Mesenteric fat pad (tissue), 1 donor: ENCODE measurements around the gene PLPP2. TPM values are rescaled to one million over a fixed set of nuclear protein-coding genes. Genes with fewer than 3 reads are reported as not detected.

ENCODE experiments used
- DNase-seq: peaks from one replicate; pipeline ENCODE4 v3.0.0-alpha.2; 2020; ENCODE audit warnings: low spot score
- total RNA-seq: library from RNA; stranded (reverse); fragmentation: NEBNext Ultra II Directional; extraction: Animal tissue kit (Norgen Biotek cat#: 25700); gene quantifications from one replicate; pipeline ENCODE4 v1.2.1, GENCODE V29; 2021
- donor health status: DM: yes; HTN: yes; CAD: no.

Gene PLPP2
- total RNA-seq, 1 donor from 2014 or later: 7.9 TPM

- DNase-seq: no peak
These were observed 26.7 kb upstream of the PLPP2 start for GRCh38 chr19:317710-318508.

- no peak for DNase-seq
These were observed 24.6 kb upstream of the PLPP2 start for GRCh38 chr19:315811-316210.

DNA sequence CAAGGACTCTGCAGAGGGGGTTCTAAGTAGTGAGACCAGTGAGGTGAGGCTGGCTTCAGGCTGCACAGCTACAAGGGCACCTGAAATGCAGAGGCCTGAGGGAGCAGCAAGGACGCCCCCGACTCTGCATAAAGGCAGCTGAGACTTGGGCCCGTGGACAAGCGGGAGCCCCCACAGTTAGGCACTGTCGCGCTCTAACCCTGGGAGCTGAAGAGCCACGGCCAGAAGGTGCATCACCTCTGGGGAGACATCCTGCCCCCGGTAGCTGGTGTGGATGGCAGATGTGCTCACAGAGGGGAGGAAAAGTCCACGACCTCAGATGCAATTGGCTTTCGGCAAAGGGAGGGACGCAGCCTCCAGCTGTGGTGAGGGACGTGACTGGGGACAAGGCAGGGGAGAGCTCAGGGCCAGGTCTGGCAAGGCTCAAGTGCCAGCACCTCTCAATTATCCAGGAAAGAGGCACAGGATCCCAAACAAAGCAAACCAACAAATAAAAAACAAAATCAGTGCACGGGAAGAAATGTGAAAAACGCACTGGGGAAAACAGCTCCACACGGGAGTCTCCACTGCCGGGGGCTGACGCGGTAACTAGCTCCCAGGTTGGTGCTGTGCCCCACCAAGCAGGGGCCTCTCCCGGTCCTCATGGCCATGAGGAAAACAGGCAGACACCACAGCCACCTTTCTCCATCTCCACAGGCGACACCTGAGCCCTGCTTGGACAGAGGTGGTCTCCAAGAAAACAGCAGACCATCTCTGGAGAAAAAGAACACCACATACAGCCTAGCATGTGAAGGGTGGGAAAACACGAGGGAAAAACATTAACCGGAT lies 23.0 kb upstream of the PLPP2 start:
- peak; percentile 57 for DNase-seq

DNA sequence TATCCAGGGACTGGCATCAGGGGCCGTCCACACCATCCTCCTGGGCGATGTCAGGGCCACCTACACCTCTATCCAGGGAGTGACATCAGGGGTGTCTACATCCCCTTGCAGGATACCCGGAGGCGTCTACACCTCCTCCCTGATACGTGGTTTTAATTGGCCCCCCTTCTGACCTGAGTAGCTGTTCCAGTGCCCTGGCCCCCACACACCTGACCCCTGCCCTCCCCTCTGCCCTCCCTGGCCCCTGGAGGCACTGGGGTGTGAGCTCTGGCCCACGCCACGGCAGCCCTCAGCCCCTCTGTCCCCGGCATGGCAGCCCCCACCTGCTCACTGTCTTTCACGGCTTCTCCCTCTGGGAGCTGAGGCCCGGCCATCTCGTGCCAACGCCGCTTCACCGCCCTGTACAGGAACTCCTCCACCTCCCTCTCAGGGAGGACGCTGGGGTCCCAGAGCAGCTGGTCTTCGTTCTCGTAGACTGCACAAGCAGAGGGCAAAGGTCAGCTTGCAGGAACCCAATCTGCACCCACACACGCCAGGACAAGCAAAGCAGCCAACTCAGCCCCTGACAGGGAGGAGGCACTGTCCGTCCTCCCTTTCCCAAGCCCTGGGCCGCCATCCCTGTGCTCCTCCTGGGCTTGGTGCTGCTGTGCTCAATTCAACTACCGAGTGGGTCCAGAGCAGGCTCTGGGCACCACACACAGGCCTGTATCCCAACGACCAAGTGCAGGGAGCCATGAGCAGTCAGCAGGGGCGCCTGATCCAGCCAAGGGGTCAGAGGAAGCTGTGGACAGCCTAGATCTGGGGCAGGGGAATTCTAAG lies 22.2 kb upstream of the PLPP2 start:
- no peak for DNase-seq

- DNase-seq: no peak
These were observed 20.6 kb upstream of the PLPP2 start for GRCh38 chr19:311813-312261.

GRCh38 chr19:310781-311496 lies 19.7 kb upstream of the PLPP2 start:
- no peak for DNase-seq

DNA sequence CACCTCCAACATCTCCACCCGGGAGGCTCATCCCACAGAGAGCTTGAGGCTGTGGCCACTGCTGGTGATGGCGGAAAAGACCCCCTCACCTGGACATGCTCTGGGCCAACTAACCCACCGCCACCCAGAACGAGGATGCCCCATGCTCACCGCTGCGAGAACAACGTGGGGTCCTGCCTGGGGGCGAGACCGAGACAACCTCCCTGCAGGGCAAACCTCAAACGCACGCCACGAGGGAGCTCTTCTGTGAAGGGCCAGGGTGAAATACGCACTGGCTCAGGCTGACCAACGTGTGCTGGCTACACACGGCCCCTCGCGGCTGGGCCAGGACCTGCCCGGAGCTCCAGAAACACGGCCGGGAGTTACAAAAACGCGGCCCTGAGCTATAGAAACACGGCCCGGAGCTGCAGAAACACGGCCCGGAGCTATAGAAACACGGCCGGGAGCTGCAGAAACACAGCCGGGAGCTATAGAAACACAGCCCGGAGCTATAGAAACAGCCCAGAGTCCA lies 19.0 kb upstream of the PLPP2 start:
- DNase-seq: no peak

DNA sequence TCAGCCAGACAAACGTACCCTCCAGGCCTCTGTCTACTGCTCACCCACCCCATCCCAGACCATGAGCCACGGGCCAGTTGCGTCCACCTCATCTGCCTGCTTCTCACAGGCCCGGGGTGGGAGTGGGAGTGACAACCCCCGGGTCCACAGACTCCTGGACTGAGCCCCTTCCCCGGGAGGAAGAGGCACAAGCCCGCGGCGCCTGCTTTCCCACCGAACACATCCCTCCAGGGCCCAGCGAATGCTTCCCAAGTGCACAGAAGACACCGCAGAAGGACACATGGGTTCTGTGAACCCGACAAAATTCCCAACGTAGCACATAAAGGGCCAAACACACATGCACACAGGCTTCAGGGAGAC lies 18.0 kb upstream of the PLPP2 start:
- no peak for DNase-seq

DNA sequence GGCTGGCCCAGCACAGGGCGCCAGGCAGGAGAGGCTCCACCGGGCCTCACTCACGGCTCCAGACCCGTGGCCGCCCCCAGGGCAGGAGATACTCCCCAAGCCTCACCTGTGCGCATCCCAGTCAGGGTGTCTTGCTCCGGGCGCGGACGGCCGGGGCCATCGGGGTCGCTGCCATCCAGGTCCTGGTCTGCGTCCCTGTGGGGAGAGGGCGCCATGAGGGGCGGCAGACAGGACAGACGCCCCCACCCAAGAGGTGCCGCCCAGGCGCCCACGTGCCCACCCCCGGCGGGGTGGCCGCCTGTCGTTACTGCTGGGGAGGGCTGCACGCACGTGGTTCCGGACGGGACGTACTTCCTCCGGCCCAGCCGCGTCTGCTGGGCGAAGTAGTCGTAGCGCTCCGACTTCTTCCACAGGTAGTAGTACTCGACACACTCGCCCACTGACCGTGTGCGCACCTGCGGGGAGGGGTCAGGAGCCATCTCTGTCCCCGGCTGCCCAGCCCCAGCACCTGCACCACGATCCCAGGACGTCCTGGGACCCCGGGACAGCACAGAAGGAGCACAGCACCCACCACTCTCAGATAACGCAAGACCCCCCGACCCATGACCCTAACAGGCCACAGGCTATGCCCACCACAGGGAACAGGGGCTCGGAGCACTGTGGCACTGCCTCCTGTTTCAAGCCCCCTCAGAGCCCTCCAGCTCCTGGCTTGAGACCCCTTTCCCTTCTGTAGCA lies 17.4 kb upstream of the PLPP2 start:
- no peak for DNase-seq

DNA sequence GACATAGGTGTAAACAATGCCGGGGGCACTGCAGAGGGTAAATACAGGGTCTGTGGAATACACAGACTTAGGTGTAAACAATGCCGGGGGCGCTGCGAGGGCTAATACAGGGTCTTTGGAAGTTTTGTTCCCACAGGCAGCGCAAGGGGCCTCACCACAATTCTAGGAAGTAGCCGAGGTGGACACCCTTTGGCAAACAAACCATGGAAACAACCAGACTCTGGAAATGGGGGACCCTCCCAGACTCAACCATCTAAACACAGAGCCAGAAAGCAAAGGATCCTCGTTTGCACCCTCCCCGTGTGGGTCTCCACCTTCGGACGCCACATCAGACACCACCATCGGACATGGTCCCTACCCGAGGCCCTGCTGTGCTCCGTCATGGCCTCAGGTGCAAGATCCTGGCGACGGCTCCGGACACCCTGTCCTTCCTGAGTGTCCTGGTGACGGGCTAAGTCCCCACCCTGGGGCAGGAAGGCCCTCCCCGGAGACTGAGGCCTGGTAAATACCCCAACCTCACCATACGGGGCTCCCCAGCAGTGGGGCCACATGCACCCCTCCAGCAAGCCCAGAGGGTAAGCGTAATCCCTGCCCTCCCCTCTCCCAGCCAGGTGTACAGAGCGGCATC lies 16.7 kb upstream of the PLPP2 start:
- no peak for DNase-seq

DNA sequence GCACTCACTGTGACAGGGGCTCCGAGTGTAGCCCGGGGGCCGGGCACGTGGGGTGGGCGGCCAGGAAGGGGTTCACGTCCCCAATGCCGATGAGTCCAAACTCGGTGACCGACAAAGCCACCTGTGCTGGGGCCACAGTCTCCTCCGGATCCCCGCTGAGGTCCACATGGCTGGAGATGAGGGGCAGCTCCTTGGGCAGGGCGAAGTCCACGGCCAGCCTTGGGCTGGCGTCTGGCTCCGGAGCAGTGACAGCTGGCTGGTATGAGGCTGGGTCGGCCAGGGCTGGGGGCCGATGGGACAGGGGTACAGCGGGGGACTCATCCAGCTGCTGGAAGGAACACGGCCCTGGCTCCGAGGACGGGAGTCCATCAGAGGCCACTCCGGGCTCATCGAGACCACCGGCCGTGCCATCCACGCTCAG lies 15.9 kb upstream of the PLPP2 start:
- no peak for DNase-seq

DNA sequence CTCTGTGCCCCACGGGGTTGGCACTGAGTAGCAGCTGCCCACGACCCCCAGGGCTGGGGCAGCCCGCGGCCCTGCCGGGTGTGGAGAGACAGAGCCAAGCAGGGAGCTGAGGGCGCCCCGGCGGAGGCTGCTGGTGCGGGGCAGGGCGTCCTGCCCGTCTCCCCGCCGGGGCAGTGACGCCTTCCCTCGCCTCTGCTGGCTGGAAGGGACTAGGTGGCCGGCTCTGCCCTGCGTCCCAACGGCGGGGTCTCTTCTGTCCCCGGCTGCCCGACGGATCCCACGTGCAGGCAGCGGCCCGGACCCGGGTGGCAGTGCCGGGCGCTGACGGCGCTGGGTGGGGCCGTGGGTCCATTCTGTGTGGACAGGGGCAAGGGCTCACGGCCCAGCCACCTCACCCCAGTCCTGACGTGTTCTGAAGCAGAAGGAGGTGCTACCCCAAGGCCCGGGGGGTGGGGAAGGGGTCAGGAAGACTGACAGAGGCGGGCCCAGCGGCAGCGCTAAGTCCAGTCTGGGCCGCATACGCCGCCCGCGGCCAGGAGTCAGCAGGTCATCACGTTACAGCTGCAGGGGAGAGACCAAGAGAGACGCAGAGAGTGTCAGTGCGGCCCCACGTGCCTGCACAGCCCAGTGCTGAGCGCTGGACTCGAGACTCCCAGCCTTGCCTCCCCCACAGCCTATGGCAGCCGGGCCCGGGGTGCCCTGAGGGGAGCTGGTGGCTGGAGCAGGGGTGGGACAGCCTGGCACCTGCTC lies 15.1 kb upstream of the PLPP2 start:
- no peak for DNase-seq

DNA sequence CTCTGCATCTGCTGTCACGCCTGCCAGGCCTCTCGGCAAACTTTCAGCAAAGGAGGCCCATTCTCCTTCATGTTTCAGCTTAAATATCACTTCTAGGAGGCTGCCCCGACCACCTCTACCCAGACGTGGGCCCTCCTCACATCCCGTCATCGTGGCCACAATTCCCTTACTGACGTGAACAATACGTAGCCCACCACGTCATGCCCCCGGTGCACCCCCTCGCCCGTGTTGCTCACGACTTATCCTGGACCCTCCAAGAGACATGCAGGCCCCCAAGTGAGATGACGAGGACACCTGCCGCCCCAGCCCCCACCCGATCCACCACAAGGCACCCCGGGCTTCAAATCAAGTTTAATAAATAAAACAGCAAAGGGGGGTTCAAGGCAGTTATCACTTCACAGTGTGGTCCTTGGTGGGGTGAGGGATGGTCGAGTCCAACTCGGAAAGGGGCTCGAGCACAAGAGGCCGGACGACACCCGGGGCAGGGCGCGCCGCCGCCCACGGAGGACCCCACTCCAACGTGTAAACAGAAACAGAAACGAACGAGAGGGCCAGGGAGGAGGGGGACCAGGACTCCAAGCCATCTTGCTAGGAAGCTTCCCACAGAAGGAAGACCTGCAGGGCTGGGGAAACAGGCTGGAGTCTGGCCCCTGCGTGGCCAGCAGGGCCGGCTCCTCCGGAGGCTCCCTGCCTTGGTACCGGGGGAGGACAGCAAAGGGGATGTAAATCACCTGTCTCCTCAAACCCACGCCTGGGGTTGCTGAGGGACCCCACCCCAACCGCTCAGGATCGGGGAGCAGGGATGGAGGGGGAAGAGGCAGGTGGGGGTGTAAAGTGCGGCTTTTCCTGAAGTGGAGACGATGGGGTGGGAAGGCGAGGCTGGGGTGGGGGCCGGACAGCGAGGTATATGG lies 14.3 kb upstream of the PLPP2 start:
- no peak for DNase-seq

GRCh38 chr19:296476-297225 lies 5.4 kb upstream of the PLPP2 start:
- DNase-seq: no peak

- DNase-seq: no peak
These were observed 4.6 kb upstream of the PLPP2 start for GRCh38 chr19:295687-296370.

GRCh38 chr19:294946-295686 lies 3.9 kb upstream of the PLPP2 start:
- DNase-seq: no peak
